ENCODE measurements around the gene CDK10.

CDK10 gene

DNA sequence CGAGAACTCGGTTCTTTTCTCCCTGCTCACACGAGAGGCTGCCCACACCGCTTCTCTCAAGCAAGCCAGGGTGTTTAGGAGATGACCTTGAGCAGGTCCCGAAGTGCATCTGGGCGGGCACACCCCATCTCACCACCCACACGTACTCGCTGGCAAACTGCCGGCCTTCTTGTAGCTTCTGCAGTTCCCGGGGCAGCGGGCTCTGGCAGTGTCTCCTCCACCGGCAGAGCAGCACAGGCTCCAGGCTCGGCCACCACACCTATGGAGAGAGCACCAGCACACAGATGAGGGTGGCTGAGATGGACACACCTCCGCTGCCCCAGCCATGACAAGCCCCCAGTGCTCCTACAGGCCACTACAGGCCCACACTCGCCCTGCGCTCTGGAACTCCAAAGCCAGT is 58.3 kb downstream of the CDK10 start:
- Histone ChIP-seq H2AFZ (ENCODE audit: low read depth, low read length) (no peak overlapping the region), H3K4me1 (ENCODE audit: insufficient read depth, low read length) (no peaks in the 10 kb centered on the region), H3K9me3 (ENCODE audit: insufficient read depth, low read length, severe bottlenecking) (no peaks in the 10 kb centered on the region), H3K27ac (ENCODE audit: low read length) (no peak overlapping the region), H4K20me1 (ENCODE audit: insufficient read depth, low read length) (peaks cover 27% of the 10 kb centered on the region; the same call in 1 of the 2 replicates), H3K79me2 (ENCODE audit: insufficient read depth, low read length) (no peaks in the 10 kb centered on the region; the same call in 1 of the 2 replicates), H3K9ac (ENCODE audit: low read depth, low read length) (no peak overlapping the region), H3K27me3 (ENCODE audit: insufficient read depth, low read length, poor library complexity) (no peaks in the 10 kb centered on the region), H3K36me3 (ENCODE audit: insufficient read depth, low read length) (peaks cover 90% of the 10 kb centered on the region), H3K4me2 (ENCODE audit: insufficient read depth, low read length) (no peak overlapping the region), H3K4me3 (ENCODE audit: low read depth in 1 of 2, low read length in 2 of 2) (no peak overlapping the region)
- ATAC-seq (ENCODE audit: insufficient read depth, low read depth) (no peak), DNase-seq (no peak)
- TF ChIP-seq EZH2 (IDR thresholded peaks at IDR 0.05; ENCODE audit: borderline replicate concordance, low read depth, low read length, severe bottlenecking) = no peak
